NCI-H524 treated with DMSO at 0.1 percent for 48 hours (cell line): ENCODE results near the gene NOS1AP.
"Not testable (repeated sequence)": the region's sequence is repeated elsewhere in the genome, so short reads cannot be mapped to it uniquely, and the experiment has no call there.

ENCODE experiments used
- DNase-seq: peaks from one replicate; lab custom pipeline; 2025; lab: John Stamatoyannopoulos, UW

The NOS1AP gene

DNA sequence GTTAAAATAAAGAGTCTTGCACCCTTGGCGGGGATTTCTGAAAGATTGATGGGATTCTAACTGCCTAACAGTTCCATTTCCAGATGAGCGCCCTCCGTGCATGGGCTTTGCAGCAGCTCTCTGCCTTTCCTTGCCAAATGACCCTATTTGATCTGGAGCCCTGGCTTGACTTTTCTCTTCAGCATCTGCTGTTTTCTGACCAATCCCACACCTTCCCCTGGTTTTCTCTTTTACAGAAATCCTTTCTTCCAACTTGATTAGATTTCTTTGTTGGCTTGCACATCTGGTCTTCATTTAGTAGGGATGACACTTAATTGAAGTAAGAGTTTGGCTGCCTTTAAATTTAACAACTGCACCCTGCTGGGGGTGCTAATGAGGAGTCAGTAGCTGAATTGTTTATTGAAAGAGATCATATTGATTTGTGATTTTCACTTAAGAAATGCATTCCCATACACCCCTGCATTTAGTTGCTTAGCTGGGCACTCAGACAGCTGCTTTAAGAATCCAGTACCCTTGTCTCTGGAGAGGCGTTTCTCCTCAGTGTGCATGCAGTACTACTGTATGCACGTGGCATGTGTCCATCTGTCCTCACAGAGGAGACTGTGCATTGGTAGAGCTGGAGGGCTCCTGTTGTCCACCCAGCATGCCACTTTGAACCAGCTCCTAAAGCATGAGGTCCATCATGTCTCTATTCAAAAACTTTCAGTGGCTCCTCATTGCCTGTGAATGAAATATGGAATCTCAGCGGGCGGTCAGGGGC lies 99.7 kb downstream of the NOS1AP start:
- DNase-seq = no peak

DNA sequence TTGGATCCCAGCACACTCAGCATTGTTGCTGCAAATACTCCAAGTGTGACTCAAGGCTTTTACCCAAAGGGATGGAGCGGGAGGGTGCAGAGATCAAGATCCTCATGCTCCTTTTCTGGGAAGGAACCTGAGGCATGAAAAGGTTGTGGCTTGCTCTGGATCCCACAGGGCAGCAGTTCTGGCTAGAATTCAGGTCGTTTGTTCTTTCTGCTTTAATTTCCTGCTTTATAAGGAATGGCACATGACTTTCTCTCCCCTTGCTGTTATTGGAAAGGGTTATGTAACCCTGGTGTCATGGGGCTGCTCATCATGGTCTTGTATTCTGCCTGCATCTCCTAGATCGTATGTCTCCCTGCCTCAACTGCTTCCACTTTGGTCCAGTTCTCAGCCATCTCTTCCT lies 101.6 kb downstream of the NOS1AP start:
- DNase-seq = no peak

DNA sequence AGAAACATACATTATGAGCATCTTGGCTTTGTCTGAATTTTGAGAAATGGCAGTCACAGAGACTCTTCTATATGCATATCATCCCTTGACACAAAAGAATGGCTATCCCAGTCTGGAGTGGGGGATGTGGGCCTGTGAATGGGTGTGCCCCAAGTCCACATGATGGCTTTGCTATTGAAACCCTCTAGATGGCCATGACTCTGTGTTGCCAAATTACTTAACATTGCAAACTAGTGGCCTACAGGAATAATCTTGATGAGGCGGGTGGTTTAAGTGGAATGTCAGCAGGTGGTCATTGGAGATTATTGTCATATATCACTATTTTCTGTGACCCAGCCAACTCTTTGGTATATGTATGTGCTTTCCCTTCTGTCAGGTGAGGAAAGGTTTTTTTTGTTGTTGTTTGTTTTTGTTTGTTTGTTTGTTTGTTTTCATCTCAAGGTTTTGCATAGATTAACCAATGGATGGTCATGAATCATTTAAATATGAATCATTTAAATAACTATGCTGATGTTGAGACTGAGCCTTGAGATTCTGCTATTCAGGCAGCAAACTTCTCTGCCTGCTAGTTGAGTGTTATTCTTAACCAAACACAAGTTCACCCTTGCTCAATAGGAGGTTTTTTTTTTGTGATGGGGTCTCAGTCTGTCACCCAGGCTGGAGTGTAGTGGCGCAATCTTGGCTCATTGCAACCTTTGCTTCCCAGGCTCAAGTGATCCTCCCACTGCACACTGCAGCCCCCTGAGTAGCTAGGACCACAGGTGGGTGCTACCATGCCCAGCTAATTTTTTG lies 103.0 kb downstream of the NOS1AP start:
- DNase-seq = no peak

DNA sequence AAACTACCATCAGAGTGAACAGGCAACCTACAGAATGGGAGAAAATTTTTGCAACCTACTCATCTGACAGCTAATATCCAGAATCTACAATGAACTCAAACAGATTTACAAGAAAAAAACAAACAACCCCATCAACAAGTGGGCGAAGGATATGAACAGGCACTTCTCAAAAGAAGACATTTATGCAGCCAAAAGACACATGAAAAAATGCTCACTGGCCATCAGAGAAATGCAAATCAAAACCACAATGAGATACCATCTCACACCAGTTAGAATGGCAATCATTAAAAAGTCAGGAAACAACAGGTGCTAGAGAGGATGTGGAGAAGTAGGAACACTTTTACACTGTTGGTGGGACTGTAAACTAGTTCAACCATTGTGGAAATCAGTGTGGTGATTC lies 104.1 kb downstream of the NOS1AP start:
- DNase-seq = not testable (repeated sequence)

- not testable (repeated sequence) for DNase-seq
Observed at GRCh38 chr1:162174027-162174426, 104.5 kb downstream of the NOS1AP start.

- no peak for DNase-seq
Observed at GRCh38 chr1:162175379-162176081, 106.0 kb downstream of the NOS1AP start.

GRCh38 chr1:162177126-162177525 lies 107.6 kb downstream of the NOS1AP start:
- DNase-seq = no peak

DNA sequence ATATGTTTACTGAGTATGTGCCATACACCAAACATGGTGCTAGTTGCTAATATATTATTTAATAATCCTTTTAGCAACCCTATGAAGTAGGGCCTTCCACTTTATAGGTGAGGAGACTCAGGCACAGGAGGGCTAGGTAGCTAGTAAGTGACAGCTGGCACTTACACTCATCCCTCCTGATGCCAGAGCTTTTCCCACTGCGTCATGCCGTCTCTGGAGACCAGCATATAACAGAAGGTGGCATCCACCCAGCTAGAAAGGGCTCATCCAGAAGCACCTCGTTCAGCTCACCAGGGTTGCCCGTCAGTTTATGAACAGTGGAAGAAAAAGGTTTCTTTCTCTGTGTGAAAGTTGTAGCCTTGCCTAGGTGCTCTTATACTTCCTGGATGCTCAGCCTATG lies 108.9 kb downstream of the NOS1AP start:
- DNase-seq = peak; percentile 72

DNA sequence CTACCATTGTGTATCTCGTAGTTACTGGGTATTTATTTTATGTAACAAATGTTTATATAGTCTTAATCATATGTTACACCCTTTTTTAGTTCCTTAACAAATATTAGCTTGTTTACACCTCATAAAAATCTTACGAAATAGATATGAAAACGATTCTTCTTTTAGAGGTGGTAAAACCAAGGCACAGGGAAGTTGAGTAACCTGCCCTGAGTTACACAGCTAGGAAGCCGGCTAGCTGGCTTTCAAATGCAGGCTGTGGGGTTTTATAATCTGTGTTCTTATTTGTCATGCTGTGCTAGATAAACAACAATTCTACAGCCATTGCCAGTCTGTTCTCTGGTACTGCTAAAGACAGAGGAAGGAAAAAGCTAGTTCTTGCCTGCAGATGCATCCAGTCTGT lies 109.6 kb downstream of the NOS1AP start:
- DNase-seq = no peak

GRCh38 chr1:162180813-162181212 lies 111.3 kb downstream of the NOS1AP start:
- DNase-seq = no peak

GRCh38 chr1:162182090-162182489 lies 112.6 kb downstream of the NOS1AP start:
- no peak for DNase-seq

GRCh38 chr1:162185314-162186025 lies 116.0 kb downstream of the NOS1AP start:
- no peak for DNase-seq

GRCh38 chr1:162186026-162186374 lies 116.5 kb downstream of the NOS1AP start:
- DNase-seq = no peak

GRCh38 chr1:162186406-162186805 lies 116.9 kb downstream of the NOS1AP start:
- no peak for DNase-seq

DNA sequence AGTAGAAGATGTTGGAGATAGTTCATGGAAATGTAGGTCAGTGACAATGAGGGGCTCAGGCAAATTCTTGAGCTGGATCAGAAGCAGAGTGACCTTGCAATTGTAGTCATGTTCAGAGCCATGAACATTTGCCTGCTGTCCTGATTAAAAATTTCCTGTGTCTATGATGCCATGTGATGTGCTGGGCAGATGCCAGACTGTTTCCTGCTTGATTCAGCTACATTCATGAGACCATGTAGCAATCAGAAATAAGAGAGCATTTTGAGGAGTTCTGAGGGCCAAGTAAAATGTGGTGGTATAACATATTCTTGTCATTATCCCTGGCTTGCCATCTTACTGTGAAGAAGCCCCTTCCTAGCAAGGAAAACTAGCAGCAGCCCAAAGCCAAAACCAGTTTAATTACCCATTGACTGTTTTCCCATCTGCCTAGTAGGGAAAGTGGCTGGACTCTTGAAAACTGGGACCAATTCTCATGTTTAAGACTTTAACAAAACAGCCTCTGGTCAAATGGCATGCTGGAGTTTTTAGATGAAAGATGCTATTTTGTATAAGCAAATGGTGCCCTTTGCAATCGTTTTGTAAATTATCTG lies 118.3 kb downstream of the NOS1AP start:
- DNase-seq = no peak

DNA sequence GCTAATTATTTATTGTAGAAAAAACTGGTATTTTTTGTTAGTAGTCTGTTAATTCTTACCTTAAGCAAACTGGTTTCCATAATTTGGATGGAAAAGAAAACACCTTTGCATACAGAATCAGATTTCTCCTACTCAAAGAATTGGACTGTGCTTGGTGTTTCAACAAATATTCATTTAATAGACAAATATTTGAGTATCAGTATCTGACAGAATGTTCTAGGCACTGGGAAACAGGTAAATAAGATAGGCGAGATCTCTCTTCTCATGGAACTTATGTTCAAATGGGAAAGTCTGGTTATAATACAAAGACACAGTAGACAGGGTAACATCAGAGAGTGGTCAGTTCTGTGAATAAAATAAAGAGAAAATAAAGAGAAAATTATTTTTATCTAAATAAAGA lies 119.9 kb downstream of the NOS1AP start:
- DNase-seq = no peak

- no peak for DNase-seq
Observed at GRCh38 chr1:162191396-162192305, 122.2 kb downstream of the NOS1AP start.

DNA sequence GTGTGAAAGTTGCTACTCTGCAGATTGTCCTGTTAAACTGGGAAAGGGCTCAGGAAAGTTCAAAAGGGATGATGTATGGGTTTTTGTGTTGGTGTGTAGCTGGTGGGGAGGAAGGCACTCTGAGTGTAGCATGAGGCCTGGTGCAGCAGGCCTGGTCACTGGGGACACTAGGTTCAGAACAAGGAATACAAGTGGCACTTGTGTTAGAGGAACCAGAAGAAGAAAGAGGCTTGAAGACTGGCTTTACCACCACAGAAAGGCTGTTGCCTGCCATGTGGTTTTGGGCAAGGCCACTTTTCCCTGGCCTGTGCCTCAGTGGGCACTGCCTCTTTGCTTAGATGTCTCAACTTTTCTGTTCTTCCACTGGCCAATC lies 122.8 kb downstream of the NOS1AP start:
- DNase-seq = no peak

- no peak for DNase-seq
Observed at GRCh38 chr1:162192763-162193162, 123.3 kb downstream of the NOS1AP start.

DNA sequence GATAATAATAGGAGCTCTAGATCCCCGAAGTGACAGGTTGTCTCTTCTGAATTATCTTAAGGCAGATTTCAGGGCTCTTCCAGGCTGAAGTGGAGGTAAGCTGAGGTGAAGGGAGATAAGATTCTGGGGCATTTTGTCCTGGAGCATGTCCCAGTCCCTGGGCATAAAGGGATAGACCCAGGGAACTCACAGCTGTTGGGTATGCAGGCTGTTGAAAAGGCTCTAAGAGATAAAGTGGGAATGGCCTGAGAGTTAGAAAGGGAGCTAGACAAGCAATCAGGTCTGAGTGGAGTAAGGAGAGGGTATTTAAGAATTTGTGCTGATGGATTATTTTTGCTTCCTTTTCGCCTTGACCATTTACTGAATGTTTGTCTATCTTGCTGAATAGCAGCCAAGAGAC lies 123.7 kb downstream of the NOS1AP start:
- peak; percentile 3 for DNase-seq

GRCh38 chr1:162193815-162194214 lies 124.3 kb downstream of the NOS1AP start:
- DNase-seq = peak; percentile 3
